HepG2 (cell line): Measurements from ENCODE around the gene DNAJC7. TPM values are rescaled to one million over a fixed set of nuclear protein-coding genes. Genes with fewer than 3 reads are reported as not detected.

Source experiments
- ATF3 ChIP-seq: sonication (generic); formaldehyde crosslinking; IDR thresholded peaks from 2 replicates; pipeline ENCODE4 v1.4.0; 2020; ENCODE audit warnings: missing genetic modification reagents
- BRD4 ChIP-seq: sonication (generic); formaldehyde crosslinking; IDR thresholded peaks from 2 replicates; pipeline ENCODE4 v1.4.0; 2020; ENCODE audit warnings: missing genetic modification reagents
- CENPT ChIP-seq: sonication (generic); formaldehyde crosslinking; IDR thresholded peaks from 2 replicates; pipeline ENCODE4 v1.8.0; 2022; ENCODE audit warnings: low read depth, mild to moderate bottlenecking, moderate library complexity, missing genetic modification reagents
- IRF2 ChIP-seq: IDR thresholded peaks from 2 replicates; pipeline ENCODE4 v1.6.1; 2018; ENCODE audit warnings: missing genetic modification reagents, missing compliant biosample characterization
- KLF12 ChIP-seq: sonication (generic); formaldehyde crosslinking; IDR thresholded peaks from 2 replicates; pipeline ENCODE4 v1.4.0; 2020; ENCODE audit warnings: missing genetic modification reagents, borderline replicate concordance
- MEIS1 ChIP-seq: sonication (generic); formaldehyde crosslinking; IDR thresholded peaks from 2 replicates; pipeline ENCODE4 v1.9.0; 2021; ENCODE audit warnings: mild to moderate bottlenecking, missing genetic modification reagents, moderate library complexity, borderline replicate concordance
- NCOA2 ChIP-seq: sonication (generic); formaldehyde crosslinking; IDR thresholded peaks from 2 replicates; pipeline ENCODE4 v1.8.0; 2022; ENCODE audit warnings: inconsistent platforms
- NR3C1 ChIP-seq: sonication (generic); formaldehyde crosslinking; IDR thresholded peaks from 2 replicates; pipeline ENCODE4 v1.4.0; 2020; ENCODE audit warnings: missing genetic modification reagents
- PCBP1 ChIP-seq: fragments of 200-400 bp; formaldehyde crosslinking; IDR thresholded peaks from 2 replicates; pipeline ENCODE4 v1.6.1; 2017; ENCODE audit warnings: mild to moderate bottlenecking, low read depth, low read length, borderline replicate concordance
- POLR2A ChIP-seq, 2 experiments: IDR thresholded peaks; 2 replicates each; pipeline ENCODE4 v1.6.1; 2011; ENCODE audit warnings: low read depth in 2 of 2, low read length in 2 of 2, mild to moderate bottlenecking in 1 of 2, moderate library complexity in 1 of 2; ENCODE audit not compliant: insufficient read depth in 1 of 2
- PREB ChIP-seq: sonication (generic); formaldehyde crosslinking; IDR thresholded peaks from 2 replicates; pipeline ENCODE4 v1.4.0; 2020; ENCODE audit warnings: missing genetic modification reagents
- PTBP1 ChIP-seq: fragments of 200-400 bp; formaldehyde crosslinking; IDR thresholded peaks from 2 replicates; pipeline ENCODE4 v1.6.1; 2018; ENCODE audit warnings: low read length, low read depth; ENCODE audit not compliant: poor library complexity, severe bottlenecking
- REPIN1 ChIP-seq: sonication (generic); formaldehyde crosslinking; IDR thresholded peaks from 2 replicates; pipeline ENCODE4 v1.8.0; 2022; ENCODE audit warnings: missing genetic modification reagents, low read depth, mild to moderate bottlenecking, borderline replicate concordance
- TEF ChIP-seq: sonication (generic); formaldehyde crosslinking; IDR thresholded peaks from 2 replicates; pipeline ENCODE4 v1.5.0; 2020; ENCODE audit warnings: missing genetic modification reagents
- TFDP2 ChIP-seq: sonication (generic); formaldehyde crosslinking; IDR thresholded peaks from 2 replicates; pipeline ENCODE4 v1.4.0; 2020; ENCODE audit warnings: missing genetic modification reagents
- TOPORS ChIP-seq: sonication (generic); formaldehyde crosslinking; IDR thresholded peaks from 2 replicates; pipeline ENCODE4 v1.8.0; 2023; ENCODE audit warnings: mild to moderate bottlenecking, missing genetic modification reagents
- XBP1 ChIP-seq: sonication (generic); formaldehyde crosslinking; IDR thresholded peaks from 2 replicates; pipeline ENCODE4 v1.5.0; 2020; ENCODE audit warnings: missing genetic modification reagents
- ZKSCAN5 ChIP-seq: sonication (generic); formaldehyde crosslinking; IDR thresholded peaks from 2 replicates; pipeline ENCODE4 v1.5.1; 2020; ENCODE audit warnings: mild to moderate bottlenecking, missing genetic modification reagents
- ZNF121 ChIP-seq: sonication (generic); formaldehyde crosslinking; IDR thresholded peaks from 2 replicates; pipeline ENCODE4 v1.5.0; 2020; ENCODE audit warnings: mild to moderate bottlenecking, missing genetic modification reagents
- ZNF274 ChIP-seq: sonication (generic); formaldehyde crosslinking; IDR thresholded peaks from 2 replicates; pipeline ENCODE4 v1.5.1; 2020; ENCODE audit warnings: mild to moderate bottlenecking, missing genetic modification reagents
- ZNF280B ChIP-seq: sonication (generic); formaldehyde crosslinking; IDR thresholded peaks from 2 replicates; pipeline ENCODE4 v1.5.0; 2020; ENCODE audit warnings: missing genetic modification reagents, mild to moderate bottlenecking, borderline replicate concordance
- ZNF362 ChIP-seq: sonication (generic); formaldehyde crosslinking; IDR thresholded peaks from 2 replicates; pipeline ENCODE4 v1.4.0; 2020; ENCODE audit warnings: missing genetic modification reagents, mild to moderate bottlenecking, borderline replicate concordance
- ZNF672 ChIP-seq: sonication (generic); formaldehyde crosslinking; IDR thresholded peaks from 2 replicates; pipeline ENCODE4 v1.8.1; 2022; ENCODE audit warnings: missing genetic modification reagents
- polyA plus RNA-seq, 8 experiments: library from polyadenylated mRNA; depleted of rRNA in 3 of 8; stranded (reverse) in 7 of 8; unstranded in 1 of 8; fragments of >200 nt; fragmentation: Illumina TruSeq in 4 of 8; extraction: Trizol in 4 of 8; gene quantifications; 2 replicates each; pipeline versions ENCODE4 v1.2.1 to v1.2.3, GENCODE V29; 2011 to 2016; ENCODE audit warnings: low read depth in 4 of 8, missing spikeins in 1 of 8, mixed read lengths in 1 of 8; ENCODE audit not compliant: insufficient read depth in 1 of 8
- total RNA-seq, 5 experiments: library from RNA; depleted of rRNA; stranded (reverse); fragments of >200 nt; fragmentation: Illumina TruSeq; extraction: Trizol; gene quantifications; 2 replicates each; pipeline ENCODE4 v1.2.3, GENCODE V29; 2016; ENCODE audit warnings: low read depth in 1 of 5

Gene DNAJC7
- total and polyA plus RNA-seq, 2 of the 13 experiments (the other 11 are each of a cell fraction or from before 2014, with no cell fraction given), result 47.7 to 132 TPM

GRCh38 chr17:42016941-42017865, at the start of gene DNAJC7 (continued):
- TF ChIP-seq CENPT (CRISPR knock-in tag) (0 out of 2 replicates have a peak, but pooled peaks have one; percentile 14), ZNF672 (CRISPR knock-in tag) (no peak), ZNF121 (CRISPR knock-in tag) (peak; percentile 70), XBP1 (0 out of 2 replicates have a peak, but pooled peaks have one; percentile 15), BRD4 (CRISPR knock-in tag) (peak; percentile 99), IRF2 (peak; percentile 95), MEIS1 (peak; percentile 82; the same call in 1 of the 2 replicates), ZNF274 (CRISPR knock-in tag) (no peak), ATF3 (CRISPR knock-in tag) (no peak), REPIN1 (CRISPR knock-in tag) (peak; percentile 93), ZNF362 (CRISPR knock-in tag) (0 out of 2 replicates have a peak, but pooled peaks have one; percentile 41), KLF12 (CRISPR knock-in tag) (peak; percentile 93), NCOA2 (CRISPR knock-in tag) (peak; percentile 61), PCBP1 (0 out of 2 replicates have a peak, but pooled peaks have one; percentile 19), TEF (CRISPR knock-in tag) (0 out of 2 replicates have a peak, but pooled peaks have one; percentile 12), POLR2A (IDR thresholded peaks at IDR 0.05; ENCODE audit: insufficient read depth in 1 of 2, low read depth in 2 of 2, low read length in 2 of 2) (peak; percentile 72 to 85), PTBP1 (peak; percentile 78), TFDP2 (CRISPR knock-in tag) (peak; percentile 86), NR3C1 (CRISPR knock-in tag) (no peak), ZKSCAN5 (CRISPR knock-in tag) (0 out of 2 replicates have a peak, but pooled peaks have one; percentile 62), ZNF280B (peak; percentile 95; the same call in 1 of the 2 replicates), PREB (no peak), TOPORS (CRISPR knock-in tag) (peak; percentile 82; the same call in 1 of the 2 replicates)
